Pancreas (tissue), 10 donors: ENCODE data around the gene TIMMDC1. TPM values are rescaled to one million over a fixed set of nuclear protein-coding genes. Genes with fewer than 3 reads are reported as not detected.

Experiments used
- ATAC-seq, 4 donors: fragments of 200-7000 bp; cut with Tn5 transposase; one replicate each; pipeline versions ENCODE4 v1.8.0 to v1.9.1; 2020; ENCODE audit warnings: mild to moderate bottlenecking in 4 of 4, moderate library complexity in 4 of 4
- DNase-seq, 6 donors: peaks; one replicate each; pipeline ENCODE4 v3.0.0-alpha.2; 2020
- FAIRE-seq: peaks from 2 replicates; lab custom pipeline; 2012; peaks lifted over from hg19 to GRCh38; lab: Jason Lieb, UNC
- H3K27ac ChIP-seq, 4 donors: fragments of 200-600 bp; sonication (generic); 1 replicate in 3 of 4; 2 replicates in 1 of 4; pipeline versions ENCODE4 v1.5.0 to v1.8.0; 2020
- H3K27me3 ChIP-seq, 4 donors: fragments of 200-600 bp; one replicate each; pipeline ENCODE4 v1.8.0; 2021
- H3K36me3 ChIP-seq, 3 donors: fragments of 200-600 bp; sonication (generic) in 1 of 3; one replicate each; pipeline versions ENCODE4 v1.5.0 to v1.8.0; 2020 to 2021
- H3K4me1 ChIP-seq, 3 donors: fragments of 200-600 bp; one replicate each; pipeline ENCODE4 v1.8.0; 2021
- H3K4me3 ChIP-seq, 4 donors: fragments of 200-600 bp; sonication (generic) in 2 of 4; one replicate each; pipeline versions ENCODE4 v1.5.0 to v1.8.0; 2020 to 2021
- H3K9me3 ChIP-seq, 4 donors: fragments of 200-600 bp; one replicate each; pipeline ENCODE4 v1.8.0; 2021
- CTCF ChIP-seq, 4 donors: fragments of 200-600 bp; sonication (generic) in 3 of 4; IDR thresholded peaks; one replicate each; pipeline versions ENCODE4 v1.5.0 to v1.8.0; 2021; ENCODE audit warnings: antibody characterized with exemption in 4 of 4
- WGBS, 2 donors: extraction: QIAGEN DNeasy Blood & Tissue Kit; methylation state at CpG; one replicate each; pipeline ENCODE4 v1.1.7; 2013; 5-methylcytosine and 5-hydroxymethylcytosine counted together
- intact Hi-C, 3 donors: fragments of 100-400 bp; cut with DNase I; formaldehyde crosslinking; loops; one replicate each; pipeline versions ENCODE4 v1.11.1 to v1.14.2; 2022
- polyA plus RNA-seq, 2 donors: library from polyadenylated mRNA; stranded (reverse); fragments of 200-250 nt; gene quantifications; one replicate each; pipeline ENCODE4 v1.2.3, GENCODE V29; 2013
- total RNA-seq, 6 donors: library from RNA; stranded (reverse); fragmentation: NEBNext Ultra II Directional in 4 of 6; extraction: Animal tissue kit (Norgen Biotek cat#: 25700) in 4 of 6; gene quantifications; one replicate each; pipeline versions ENCODE4 v1.2.1 to v1.2.4, GENCODE V29; 2021 to 2023
- donor health status: healthy with polysubstance abuse.
- donor health status: DM: no; HTN: no; CAD: no; lungs with moderate emphysema.
- donor health status: DM: no; HTN: no; CAD: no.
- donor health status: control.
- donor health status: control.
- donor health status: Bipolar disorder and iron deficiency.
- donor health status: DM: yes; HTN: yes; CAD: no.
- donor health status: DM: no; HTN: no; CAD: no.
- donor health status: DM: no; HTN: no; CAD: no.
- donor health status: DM: yes; HTN: yes; CAD: no.

TIMMDC1 gene
- total and polyA plus RNA-seq, 8 donors, result 28.8 to 50.7 (median 38.3) TPM

GRCh38 chr3:119541547-119541946 is 43.2 kb downstream of the TIMMDC1 start:
- no peak overlapping the region for H3K4me3 ChIP-seq
- ATAC-seq (no peak), FAIRE-seq (no peak), DNase-seq (no peak)
- no peak for TF ChIP-seq CTCF (IDR thresholded peaks at IDR 0.05)
- intact Hi-C loops, result no loop called here
- H3K9me3 ChIP-seq, result no peaks in the 10 kb centered on the region
- H3K36me3 ChIP-seq, result no peaks in the 10 kb centered on the region
- no peaks in the 10 kb centered on the region for H3K27me3 ChIP-seq
- no peak overlapping the region for H3K27ac ChIP-seq
- no peaks in the 10 kb centered on the region for H3K4me1 ChIP-seq
- 57 to 68% methylated on average over 3 of the region's 3 CpGs for WGBS, 2 donors

- FAIRE-seq, result no peak
- intact Hi-C loops, result no loop called here
- Histone ChIP-seq H3K4me3 (no peak overlapping the region), H3K27ac (peak overlapping the region in 1 of 4 donors; percentile 30), H3K27me3 (no peaks in the 10 kb centered on the region), H3K4me1 (no peaks in the 10 kb centered on the region), H3K9me3 (no peaks in the 10 kb centered on the region), H3K36me3 (no peaks in the 10 kb centered on the region)
- peak in 1 of 4 donors; percentile 44 for ATAC-seq
- 29 to 35% methylated on average over 2 of the region's 2 CpGs for WGBS, 2 donors
- TF ChIP-seq CTCF (IDR thresholded peaks at IDR 0.05), result no peak
- DNase-seq, result no peak
Observed at GRCh38 chr3:119542168-119542767, 43.9 kb downstream of the TIMMDC1 start.

- TF ChIP-seq CTCF (IDR thresholded peaks at IDR 0.05), result no peak
- no peaks in the 10 kb centered on the region for H3K4me1 ChIP-seq
- no peaks in the 10 kb centered on the region for H3K27me3 ChIP-seq
- peak overlapping the region in 1 of 4 donors; percentile 30 for H3K27ac ChIP-seq
- no peak overlapping the region for H3K4me3 ChIP-seq
- FAIRE-seq (no peak), DNase-seq (no peak), ATAC-seq (no peak)
- intact Hi-C loops, result no loop called here
- WGBS, 2 donors, result 81 to 89% methylated on average over 7 of the region's 7 CpGs
- no peaks in the 10 kb centered on the region for H3K9me3 ChIP-seq
- no peaks in the 10 kb centered on the region for H3K36me3 ChIP-seq
Observed at GRCh38 chr3:119543147-119543546, 44.8 kb downstream of the TIMMDC1 start.

- H3K4me1 ChIP-seq, result no peaks in the 10 kb centered on the region
- intact Hi-C loops, result no loop called here
Observed at GRCh38 chr3:119547227-119547626, 48.9 kb downstream of the TIMMDC1 start.

More at GRCh38 chr3:119547227-119547626, 48.9 kb downstream of the TIMMDC1 start:
- no peaks in the 10 kb centered on the region for H3K9me3 ChIP-seq
- H3K4me3 ChIP-seq, result no peak overlapping the region
- FAIRE-seq (no peak), DNase-seq (no peak), ATAC-seq (no peak)
- H3K36me3 ChIP-seq, result no peaks in the 10 kb centered on the region
- 72 to 83% methylated on average over 1 of the region's 1 CpG for WGBS, 2 donors
- no peak overlapping the region for H3K27ac ChIP-seq
- no peaks in the 10 kb centered on the region for H3K27me3 ChIP-seq
- no peak for TF ChIP-seq CTCF (IDR thresholded peaks at IDR 0.05)
